Measurements from ENCODE around the gene SMIM44. TPM values are rescaled to one million over a fixed set of nuclear protein-coding genes. Genes with fewer than 3 reads are reported as not detected.
"Not testable (repeated sequence)": the region's sequence is repeated elsewhere in the genome, so short reads cannot be mapped to it uniquely, and the experiment has no call there.

Gene SMIM44
- total RNA-seq, result not detected in 2 replicates

DNA sequence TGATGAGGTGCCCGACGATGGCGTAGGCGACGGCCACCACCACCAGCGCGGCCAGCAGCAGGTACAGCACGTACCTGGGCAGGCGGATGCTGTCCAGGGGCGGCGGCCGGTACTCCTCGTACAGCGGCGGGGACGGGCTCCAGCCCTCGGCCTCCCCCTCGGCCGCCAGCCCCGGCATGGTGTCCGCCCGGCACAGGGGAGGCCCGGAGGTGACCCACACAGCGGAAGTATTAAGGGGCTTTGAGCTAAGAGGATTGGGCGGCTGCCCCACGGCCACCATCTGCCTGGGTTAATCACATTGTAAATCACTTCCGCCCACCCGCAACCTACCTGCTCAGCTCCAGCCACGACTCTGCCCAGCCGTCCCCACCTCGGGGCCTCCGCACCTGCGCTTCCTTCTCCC is at the start of gene SMIM44:
Gene SMIM44, minus strand, starts transcription at position 216 of the 403 bp plus-strand sequence. Its CDS starts 38 bp downstream, at position 178.
- intact Hi-C loops (cut with micrococcal nuclease), result loop anchor here (10.0 kb wide), 1 partner anchor 838 kb away; no protein-coding TSS in a partner anchor

DNA sequence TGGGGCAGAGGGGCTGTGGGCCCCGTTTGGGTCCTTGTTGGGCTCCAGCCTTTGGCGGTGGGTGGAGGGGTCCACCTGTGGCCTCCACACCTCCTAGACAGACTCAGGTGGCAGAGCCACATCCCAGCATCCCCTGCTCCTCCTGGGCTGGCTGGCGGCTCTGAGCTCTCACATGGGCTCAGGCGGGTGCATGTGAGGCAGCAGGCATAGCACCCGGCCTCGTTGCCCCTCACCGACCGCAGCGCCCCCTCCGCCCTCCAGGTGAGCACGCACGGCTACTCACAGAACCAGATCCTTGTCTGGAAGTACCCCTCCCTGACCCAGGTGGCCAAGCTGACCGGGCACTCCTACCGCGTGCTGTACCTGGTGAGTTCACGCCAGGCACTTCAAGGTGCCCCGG is 49.8 kb upstream of the SMIM44 start:
- intact Hi-C loops (cut with micrococcal nuclease), result no loop called here

DNA sequence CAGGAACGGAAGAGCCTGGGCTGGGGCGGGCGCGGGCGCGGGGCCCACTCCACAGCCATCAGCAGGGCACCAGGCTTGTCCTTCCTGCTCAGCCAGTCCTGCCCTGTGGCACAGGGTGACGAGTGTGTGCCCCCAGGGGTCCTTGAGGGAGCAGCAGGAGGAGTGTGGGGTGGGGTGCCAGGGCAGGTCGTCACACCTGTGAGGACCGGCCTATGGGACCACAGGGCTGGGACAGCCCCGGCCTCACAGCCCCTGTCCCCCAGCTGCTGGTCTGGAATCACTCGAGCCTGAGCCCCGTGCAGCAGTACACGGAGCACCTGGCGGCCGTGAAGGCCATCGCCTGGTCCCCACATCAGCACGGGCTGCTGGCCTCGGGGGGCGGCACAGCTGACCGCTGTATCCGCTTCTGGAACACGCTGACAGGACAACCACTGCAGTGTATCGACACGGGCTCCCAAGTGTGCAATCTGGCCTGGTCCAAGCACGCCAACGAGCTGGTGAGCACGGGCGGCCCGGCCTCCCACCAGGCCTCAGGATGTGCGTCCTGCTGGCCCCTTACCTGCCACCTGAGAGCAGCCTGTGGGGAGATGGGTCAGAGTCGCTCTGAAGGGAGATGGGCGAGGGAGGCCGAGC is 49.0 kb upstream of the SMIM44 start:
- intact Hi-C loops (cut with micrococcal nuclease), result no loop called here

DNA sequence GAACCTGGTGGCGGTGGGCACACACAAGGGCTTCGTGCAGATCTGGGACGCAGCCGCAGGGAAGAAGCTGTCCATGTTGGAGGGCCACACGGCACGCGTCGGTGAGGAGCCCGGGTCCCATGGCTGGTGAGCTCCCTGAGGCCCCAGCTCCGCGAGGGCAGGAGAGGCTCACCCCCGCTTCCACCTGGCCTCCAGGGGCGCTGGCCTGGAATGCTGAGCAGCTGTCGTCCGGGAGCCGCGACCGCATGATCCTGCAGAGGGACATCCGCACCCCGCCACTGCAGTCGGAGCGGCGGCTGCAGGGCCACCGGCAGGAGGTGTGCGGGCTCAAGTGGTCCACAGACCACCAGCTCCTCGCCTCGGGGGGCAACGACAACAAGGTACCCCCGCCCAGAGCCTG is 48.5 kb upstream of the SMIM44 start:
- intact Hi-C loops (cut with micrococcal nuclease), result no loop called here

DNA sequence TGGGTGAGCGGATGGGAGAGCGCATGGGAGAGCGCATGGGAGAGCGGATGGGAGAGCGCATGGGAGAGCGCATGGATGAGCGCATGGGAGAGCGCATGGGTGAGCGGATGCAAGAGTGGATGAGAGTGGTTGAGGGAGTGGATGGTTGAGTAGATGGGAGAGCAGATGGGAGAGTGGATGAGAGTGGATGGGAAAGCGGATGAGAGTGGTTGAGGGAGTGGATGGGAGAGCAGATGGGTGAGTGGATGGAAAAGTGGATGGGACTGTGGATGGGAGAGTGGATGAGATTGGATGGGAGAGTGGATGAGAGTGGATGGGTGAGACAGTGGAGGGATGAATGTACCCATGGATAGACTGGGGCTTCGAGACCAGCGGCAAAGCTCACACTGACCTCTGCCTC is 47.1 kb upstream of the SMIM44 start:
- intact Hi-C loops (cut with micrococcal nuclease), result no loop called here

DNA sequence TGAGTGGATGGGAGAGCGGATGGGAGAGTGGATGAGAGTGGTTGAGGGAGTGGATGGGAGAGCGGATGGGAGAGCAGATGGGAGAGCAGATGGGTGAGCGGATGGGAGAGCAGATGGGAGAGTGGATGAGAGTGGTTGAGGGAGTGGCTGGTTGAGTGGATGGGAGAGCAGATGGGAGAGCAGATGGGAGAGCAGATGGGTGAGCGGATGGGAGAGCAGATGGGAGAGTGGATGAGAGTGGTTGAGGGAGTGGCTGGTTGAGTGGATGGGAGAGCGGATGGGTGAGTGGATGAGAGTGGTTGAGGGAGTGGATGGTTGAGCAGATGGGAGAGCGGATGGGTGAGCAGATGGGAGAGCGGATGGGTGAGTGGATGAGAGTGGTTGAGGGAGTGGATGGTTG is 46.1 kb upstream of the SMIM44 start:
- intact Hi-C loops (cut with micrococcal nuclease), result not testable (repeated sequence)

DNA sequence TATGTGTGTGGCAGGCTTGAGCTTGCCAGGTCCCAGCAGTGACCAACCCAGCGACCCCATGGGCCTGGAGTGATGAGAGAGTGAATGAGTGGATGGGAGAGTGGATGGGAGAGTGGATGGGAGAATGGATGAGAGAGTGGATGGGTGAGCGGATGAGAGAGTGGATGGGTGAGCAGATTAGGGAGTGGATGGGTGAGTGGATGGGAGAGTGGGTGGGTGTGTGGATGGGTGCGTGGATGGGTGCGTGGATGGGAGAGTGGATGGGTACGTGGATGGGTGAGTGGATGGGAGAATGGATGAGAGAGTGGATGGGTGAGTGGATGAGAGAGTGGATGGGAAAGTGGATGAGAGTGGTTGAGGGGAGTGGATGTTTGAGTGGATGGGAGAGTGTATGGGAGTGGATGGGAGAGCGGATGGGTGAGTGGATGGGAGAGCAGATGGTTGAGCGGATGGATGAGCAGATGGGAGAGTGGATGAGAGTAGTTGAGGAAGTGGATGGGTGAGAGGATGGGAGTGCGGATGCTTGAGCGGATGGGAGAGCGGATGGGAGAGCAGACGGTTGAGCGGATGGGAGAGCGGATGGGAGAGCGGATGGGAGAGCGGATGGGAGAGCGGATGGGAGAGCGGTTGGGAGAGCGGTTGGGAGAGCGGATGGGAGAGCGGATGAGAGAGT is 45.4 kb upstream of the SMIM44 start:
- intact Hi-C loops (cut with micrococcal nuclease), result no loop called here

DNA sequence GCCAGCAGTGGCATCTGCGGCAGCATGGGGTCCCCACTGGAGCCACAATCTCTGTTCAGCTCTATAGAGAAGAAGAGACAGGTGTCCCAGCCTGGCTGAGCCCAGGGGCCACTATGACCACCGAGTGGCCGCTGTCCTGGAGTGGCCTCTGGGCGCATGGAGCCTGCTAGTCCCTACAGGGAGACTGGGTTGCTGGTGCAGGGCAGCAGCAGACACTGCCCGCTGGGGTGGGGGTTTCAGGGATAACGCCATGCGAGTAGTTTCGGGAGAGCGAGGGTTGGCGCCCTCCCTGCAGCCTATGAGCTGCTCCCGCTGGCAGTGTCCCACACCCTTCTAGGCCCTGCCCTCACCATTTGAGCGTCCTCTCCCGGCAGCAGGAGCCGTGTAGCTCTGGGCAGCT is 44.8 kb upstream of the SMIM44 start:
- intact Hi-C loops (cut with micrococcal nuclease), result no loop called here

DNA sequence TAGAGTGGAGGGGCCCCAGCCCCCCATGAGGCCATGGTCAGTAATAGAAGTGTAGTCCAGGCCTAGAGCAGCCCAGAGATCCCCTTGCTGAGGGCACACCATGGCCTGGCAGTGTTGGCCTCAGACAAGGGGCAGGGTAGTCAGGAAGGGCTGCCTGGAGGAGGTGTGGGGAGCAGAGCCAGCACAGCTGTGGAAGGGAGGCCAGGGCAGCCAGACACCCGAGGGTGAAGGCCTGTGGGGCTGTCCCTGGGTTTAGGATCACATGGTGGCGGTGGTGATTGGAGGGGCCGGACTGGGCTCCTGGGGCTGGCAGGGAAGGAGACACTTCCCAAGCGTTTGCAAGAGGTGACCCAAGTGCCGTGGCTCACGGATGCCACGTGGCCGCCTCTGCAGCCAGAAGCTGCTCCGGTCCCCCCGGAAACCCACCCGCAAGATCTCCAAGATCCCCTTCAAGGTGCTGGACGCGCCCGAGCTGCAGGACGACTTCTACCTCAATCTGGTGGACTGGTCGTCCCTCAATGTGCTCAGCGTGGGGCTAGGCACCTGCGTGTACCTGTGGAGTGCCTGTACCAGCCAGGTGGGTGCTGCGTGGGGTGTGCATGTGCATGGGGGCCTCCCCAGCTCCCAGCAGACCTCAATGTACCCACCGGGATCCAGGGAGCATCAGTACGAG is 44.1 kb upstream of the SMIM44 start:
- intact Hi-C loops (cut with micrococcal nuclease), result no loop called here

DNA sequence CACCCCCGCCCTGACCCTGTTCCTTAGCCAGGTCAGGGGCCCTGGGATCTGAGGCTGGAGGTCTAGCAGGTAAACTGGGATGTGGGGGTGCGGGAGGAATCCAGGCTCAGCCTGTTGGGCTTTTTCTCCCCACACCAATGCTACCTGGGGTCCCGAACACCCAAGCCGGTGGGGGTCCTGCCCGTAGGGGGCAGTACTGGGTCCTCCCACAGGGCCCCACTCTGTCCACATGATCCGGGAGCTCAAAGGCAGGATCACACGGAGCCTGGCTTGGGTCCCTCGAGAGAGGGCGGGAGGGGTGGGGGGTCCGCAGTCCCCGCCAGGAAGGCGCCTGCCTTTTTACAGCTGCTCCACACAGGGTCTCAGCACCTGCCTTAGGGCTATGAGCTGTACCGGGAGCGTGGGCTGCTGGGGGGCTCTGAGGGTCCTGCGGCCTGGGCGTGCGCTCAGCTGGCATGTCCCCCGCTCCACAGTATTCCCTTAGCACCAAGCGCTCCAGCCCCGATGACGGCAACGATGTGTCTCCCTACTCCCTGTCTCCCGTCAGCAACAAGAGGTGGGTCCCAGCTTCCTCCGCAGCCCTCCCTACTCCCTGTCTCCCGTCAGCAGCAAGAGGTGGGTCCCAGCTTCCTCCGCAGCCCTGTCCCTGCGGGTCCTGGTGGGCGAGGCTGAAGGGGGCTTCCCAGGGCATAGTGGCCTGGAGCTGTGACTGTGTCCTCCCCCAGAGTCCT is 43.4 kb upstream of the SMIM44 start:
- intact Hi-C loops (cut with micrococcal nuclease), result no loop called here

DNA sequence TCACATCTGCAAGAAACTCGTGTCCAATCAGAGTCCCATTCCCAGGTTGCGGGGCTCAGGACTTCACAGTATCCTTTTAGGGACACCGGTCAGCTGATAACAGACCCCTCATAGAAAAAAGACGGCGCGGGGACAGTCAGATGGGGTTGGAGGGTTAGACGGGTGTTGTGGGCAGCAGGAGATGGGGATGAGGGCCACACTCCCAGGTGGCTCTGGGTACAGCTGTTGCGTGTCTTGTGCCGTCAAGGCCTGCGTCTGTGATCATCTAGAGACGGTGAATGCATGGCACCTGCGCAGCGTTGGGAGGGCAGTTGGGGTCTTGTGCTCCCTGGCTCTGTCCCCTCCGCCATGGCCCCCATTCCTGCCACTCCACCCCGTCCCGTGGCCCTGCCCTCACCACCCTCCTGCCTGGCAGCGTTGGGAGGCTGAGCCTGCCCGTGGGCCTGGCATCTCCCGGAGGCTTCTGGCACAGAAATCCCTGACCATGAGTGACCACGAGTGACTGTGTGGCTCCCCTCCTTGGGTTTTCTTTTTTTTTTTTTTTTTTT is 41.7 kb upstream of the SMIM44 start:
- intact Hi-C loops (cut with micrococcal nuclease), result no loop called here

DNA sequence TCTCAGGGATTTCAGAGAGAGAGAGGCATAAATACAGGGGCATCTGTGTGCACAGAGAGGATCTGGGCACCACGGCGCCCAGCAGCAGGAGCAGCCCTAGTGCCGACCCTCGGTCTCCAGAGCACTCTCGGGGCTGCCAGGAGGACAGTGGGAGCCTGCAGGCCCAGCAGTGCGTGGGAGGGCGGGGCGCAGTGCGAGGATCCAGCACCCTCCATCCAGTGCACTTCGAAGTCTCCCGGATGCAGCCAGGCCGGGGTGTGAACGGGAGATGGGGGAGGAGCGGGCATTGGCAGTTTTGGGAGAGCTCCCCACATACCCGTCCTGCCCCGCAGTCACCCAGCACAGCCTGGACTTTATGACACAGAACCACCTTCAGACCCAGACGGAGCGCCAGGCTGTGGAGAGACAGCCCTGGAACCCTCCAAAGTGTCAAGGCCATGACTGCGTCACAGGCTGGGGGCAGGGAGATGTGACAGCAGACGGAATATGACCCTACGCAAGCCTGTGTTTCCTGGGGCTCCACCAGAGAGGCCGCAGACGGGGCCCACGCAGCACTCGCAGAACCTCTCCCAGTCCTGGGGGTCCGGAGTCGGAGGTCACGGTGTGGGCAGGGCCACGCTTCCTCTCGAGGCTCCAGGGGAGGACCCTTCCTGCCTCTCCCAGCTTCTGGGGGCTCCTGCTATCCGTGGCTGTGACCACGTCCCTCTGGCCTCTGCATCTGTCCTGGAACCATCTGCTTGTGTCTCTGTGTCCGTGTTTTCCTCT is 41.0 kb upstream of the SMIM44 start:
- intact Hi-C loops (cut with micrococcal nuclease), result no loop called here

DNA sequence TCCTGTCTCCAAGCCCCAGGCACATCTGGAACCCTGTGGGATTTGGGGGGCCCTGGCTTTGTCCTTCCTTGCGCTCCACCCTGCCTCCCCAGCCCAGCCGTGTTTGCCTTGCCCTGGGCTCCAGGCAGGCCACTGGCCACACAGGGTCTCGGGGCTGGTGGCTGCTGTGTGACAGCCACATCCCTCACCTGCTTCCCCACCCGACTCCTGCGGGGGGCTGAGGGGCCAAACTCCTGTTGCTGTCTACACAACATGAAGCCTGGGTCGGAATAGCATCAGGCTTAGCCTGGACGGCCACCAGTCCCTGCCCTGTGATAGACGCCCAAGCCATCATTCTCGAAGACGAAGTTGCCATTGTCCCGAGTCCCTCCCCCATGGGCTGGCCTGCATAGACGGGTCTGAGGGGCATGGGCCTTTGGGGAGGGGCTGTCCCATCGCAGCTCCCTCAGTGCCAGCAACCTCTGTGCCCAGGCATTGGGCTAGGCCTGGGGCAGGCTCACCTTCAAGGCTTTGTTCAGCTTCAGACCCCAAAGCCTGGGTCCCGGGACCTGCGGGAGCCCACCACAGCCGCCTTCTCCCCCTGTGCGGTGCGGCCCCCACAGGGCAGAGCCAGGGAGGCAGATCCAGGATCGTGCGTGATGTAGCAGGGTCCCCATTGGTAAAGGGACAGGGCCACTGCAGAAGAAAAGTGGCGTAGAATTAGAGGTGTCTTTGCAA is 40.3 kb upstream of the SMIM44 start:
- intact Hi-C loops (cut with micrococcal nuclease), result no loop called here

DNA sequence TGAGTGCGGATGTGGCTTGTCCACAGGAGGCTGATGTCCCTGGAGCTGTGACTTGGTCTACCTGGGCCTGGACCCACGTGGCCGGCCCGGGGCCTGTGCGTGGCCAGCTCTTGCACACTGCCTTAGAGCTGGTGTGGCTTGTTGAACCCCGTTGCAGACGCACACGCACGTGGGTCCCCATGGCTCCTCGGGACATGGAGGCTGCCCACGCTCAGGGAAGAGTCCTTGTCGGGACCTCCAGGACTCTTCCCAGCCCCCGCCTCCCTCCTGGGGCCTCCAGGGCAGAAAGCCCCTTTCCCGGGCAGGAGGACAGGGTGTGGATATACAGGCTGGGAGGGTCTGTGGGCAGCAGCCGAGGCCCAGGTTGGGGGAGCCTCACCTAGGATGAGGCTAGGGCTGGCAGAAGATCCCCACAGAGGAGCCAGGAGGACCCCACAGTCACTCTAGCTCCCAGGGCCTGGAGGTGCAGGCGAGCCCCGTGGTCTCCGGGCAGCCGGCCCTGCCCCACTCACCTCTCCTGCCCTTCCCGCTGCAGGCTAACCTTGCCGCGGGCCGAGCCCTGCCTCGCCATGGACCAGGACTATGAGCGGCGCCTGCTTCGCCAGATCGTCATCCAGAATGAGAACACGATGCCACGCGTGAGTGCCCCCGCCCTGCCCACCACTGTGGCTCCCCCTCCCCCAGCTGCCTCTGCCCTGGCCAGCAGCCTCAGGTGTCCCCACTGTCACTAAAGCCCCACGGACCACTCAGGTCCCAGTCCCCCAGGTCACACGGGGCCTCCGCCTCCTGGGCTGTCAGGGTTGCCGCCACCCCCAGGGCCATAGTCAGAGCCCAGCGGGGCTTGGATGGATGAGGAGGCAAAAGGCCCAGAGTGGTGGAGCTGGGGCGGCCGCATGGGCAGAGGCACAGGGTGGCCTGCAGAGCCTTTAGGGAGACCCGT is 39.5 kb upstream of the SMIM44 start:
- intact Hi-C loops (cut with micrococcal nuclease), result no loop called here

DNA sequence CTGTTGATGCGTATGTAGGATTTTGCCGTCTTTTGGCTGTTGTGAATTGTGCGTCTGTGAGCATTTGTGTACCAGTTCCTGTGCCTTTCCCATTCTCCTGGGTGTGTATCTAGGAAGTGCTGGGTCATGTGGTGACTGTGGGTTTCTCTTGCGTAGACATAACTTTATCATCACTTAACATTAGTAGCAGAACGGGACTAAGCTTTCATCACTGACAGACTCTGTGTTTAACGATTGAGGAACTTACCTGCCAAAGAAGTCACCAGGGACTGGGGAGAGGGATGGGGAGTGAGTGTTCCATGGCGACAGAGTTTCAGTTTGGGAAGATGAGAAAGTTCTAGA is 37.8 kb upstream of the SMIM44 start:
- intact Hi-C loops (cut with micrococcal nuclease), result no loop called here

DNA sequence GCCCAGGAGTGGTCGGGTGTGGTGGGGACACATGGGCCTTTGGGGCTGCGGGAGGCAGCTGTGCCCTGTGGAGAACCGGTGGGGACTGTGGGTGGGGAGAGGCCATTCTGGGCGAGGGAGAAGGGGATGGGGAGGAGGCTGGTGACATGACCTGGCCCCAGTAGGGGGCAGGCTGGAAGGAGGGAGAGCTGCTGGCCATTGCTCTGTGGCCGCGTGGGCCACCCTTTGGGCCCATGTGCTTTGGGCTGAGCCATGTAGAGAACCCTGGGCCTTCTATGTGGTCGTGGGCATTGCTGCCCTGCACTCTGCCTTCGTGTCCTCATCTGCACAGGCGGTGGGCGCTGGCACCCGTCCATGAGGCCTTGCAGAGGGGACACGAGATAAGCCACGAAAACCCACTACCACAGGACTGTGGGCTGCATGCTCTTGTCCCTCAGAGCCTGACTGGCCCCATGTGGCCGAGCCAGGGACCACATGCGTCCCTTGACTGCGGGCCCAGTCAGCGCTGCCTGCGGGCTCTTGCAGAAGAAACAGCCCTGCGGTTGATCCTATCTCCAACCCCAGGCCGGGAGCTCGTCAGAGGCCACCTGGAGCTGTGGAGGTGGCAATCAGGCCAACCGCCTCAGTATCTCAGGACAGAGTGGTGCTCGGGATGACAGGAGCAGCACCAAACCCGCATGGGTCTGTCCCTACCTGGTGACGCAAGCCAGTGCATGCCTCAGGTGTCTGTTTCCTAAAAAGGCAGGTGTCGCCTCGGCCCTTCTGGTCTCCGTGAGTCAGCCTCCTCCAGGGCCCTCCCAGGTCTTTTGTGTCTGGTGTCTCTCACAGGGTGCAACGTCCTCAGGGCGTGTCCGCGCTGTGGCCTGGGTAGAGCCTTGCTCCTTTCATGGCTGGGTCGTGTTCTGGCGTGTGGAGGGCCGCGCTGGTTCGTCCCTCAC is 37.2 kb upstream of the SMIM44 start:
- intact Hi-C loops (cut with micrococcal nuclease), result no loop called here

DNA sequence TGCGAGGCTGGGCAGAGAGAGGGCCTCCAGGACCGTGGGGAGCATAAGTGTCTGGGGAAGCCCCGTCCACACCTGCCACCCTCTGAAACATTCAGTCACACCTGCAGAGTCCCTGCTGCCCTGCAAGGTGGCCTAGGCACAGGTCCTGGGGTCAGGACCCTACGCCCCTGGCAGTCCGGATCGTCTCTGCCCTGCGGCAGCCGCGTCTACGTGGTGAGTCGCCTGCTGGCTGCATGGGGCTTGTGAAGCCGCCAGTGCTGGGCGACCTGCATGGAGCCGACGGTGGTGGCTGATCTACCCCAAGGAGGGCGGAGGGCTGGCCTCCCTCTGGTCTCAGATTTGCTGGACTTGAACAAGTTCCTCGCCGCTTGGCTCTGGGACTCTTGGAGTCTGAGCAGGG is 35.9 kb upstream of the SMIM44 start:
- intact Hi-C loops (cut with micrococcal nuclease), result no loop called here

DNA sequence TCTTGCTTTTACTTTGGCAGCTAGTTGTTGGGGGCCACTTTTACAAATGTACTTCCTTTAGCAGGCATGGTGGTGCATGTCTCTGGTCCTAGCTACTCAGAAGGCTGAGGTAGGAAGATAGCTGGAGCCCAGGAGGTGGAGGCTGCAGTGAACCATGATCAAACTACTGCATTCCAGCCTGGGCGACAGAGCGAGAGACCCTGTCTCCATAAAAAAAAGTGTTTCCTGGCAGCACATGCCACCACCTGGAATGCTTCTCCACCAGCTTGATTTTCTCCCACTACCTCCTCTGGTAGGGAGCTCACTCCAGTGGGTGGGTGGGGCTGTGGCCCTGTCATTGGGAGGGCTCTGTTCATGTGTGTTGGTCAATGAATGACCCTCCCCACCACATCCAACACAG is 35.4 kb upstream of the SMIM44 start:
- intact Hi-C loops (cut with micrococcal nuclease), result no loop called here
